Glomerular endothelial cell (primary cell): ENCODE data around the gene VWDE. TPM values are rescaled to one million over a fixed set of nuclear protein-coding genes. Genes with fewer than 3 reads are reported as not detected.
A peak's percentile ranks its signal among the peaks of the same experiment; 100 is the strongest.
"Not testable (repeated sequence)": the region's sequence is repeated elsewhere in the genome, so short reads cannot be mapped to it uniquely, and the experiment has no call there.

Experiments used
- DNase-seq: peaks from one replicate; pipeline ENCODE4 v3.0.0-alpha.2; 2011; ENCODE audit warnings: low read depth, low spot score; ENCODE audit errors: extremely low read depth
- total RNA-seq: library from RNA; depleted of rRNA; stranded (reverse); fragments of >200 nt; gene quantifications from 2 replicates; pipeline ENCODE4 v1.2.3, GENCODE V29; 2015

VWDE gene
- total RNA-seq, 1 donor from 2014 or later = 0.35 TPM

DNA sequence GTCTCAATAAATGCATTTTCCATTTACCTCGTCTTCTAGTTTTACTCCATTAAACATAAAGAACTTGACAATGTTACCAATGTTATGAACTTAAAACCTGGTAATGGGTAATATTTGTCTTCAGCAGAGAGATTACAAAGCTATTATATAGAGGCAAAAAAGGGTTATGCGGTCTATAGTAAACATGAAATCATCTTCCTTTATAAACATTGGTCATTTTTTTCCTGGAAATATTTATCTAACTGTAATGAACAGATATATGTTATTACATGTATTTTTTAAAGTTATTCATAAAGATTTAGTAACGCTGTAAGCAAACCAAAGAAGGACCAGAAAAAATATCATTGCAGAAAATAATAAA is 1.3 kb downstream of the VWDE start:
- no peak for DNase-seq

DNA sequence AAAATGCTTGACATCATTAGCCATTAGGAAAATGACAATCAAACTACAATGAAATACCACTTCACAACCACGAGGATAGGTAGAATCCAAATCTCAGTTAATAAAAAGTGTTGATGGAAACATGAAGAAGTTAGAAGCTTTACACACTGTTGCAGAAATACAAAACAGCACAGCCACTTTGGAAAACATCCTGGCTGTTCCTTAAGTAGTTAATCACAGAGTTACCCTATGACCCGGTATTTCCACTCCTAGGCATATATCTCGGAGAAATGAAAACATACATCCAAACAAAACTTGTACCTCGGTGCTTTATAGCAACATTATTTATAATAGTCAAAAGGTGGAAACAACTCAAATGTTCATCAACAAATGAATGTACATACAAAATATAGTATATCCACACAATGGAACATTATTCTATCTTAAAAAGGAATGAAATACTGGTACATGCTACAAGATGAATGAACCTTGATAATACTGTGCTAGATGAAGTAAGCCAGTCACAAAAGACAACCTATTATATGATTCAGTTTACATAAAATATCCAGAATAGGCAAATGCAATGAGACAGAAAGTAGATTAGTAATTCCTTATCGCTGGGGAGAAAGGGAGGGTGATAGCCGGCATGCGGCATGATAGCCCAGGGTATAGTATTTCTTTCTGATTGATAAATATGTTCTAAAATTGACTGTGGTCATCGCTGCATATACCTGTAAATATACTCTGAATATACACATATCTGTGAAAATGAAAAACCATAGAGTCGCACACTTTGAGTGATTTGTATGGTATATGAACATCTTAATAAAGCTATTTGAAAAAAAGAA is 1.9 kb downstream of the VWDE start:
- no peak for DNase-seq

DNA sequence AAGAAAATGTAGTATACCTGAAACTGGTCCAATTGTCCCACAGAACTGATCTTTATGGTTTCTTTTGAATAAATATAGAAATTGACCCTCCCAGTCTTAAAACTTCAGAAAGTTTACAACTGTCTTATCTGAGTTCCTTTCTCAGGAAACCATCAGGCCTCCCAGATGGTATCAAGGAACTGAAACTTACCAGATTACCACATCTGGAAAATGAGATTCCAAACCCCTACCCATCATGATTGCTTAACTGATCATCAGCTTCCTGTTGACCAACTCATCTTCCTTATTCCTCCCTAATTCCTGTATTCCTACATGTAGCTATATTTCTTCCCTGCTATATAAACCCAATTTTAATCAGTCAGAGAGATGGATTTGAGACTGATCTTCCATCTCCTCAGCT is 5.5 kb downstream of the VWDE start:
- DNase-seq = no peak

DNA sequence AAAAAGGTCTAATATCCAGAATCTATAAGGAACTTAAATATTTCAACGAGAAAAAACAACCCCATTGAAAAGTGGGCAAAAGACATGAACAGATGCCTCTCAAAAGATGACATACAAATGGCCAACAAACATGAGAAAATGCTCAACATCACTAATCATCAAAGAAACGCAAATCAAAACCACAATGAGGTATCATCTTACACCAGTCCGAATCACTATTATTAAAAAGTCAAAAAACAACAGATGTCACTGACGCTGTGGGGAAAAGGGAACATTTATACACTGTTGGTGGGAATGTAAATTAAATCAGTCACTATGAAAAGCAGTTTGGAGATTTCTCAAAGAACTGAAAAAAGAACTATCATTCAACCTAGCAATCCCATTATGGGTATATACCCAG is 6.0 kb downstream of the VWDE start:
- DNase-seq = no peak

DNA sequence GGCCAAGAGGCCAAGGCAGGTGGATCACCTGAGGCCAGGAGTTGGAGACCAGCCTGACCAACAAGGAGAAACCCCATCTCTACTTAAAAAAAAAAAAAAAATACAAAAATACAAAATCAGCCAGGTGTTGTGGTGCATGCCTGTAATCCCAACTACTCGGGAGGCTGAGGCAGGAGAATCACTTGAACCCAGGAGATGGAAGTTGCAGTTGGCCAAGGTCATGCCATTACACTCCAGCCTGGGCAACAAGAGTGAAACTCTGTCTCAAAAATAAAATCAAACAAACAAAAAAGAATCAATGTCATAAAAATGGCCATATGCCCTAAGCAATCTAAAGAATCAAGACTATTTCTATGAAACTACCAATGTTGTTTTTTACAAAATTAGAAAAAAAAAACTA is 7.0 kb downstream of the VWDE start:
- not testable (repeated sequence) for DNase-seq

DNA sequence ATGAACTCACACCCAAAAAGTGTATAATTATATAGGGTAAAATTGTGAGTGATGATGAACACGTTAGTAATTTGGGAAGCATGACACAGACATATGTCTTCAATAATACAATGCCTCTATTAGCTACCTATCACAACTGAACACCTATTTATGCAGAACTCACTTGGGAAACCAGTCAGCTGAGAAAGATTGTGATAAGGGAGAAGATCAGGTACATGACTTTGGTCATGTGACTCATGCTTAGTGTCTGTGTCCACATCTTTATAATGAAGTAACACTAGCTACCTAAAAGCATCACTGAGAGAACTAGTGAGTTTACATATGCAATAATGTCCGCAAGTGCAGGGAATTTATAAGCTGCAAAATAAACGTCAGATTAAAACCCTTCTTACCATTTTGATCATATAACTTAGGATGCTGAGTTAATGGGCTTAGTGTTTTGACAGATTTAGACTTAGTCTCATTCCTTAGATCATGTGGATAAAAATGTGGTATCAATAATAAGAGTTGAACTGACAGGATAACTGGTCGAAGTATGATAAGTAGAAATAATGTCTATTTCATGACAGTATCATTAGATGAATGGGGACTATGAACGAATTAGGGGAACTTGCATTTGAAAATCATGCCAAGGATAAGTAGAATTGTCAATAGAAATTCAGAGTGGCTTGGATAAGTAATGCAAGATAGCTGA is 11.6 kb downstream of the VWDE start:
- DNase-seq = no peak

DNA sequence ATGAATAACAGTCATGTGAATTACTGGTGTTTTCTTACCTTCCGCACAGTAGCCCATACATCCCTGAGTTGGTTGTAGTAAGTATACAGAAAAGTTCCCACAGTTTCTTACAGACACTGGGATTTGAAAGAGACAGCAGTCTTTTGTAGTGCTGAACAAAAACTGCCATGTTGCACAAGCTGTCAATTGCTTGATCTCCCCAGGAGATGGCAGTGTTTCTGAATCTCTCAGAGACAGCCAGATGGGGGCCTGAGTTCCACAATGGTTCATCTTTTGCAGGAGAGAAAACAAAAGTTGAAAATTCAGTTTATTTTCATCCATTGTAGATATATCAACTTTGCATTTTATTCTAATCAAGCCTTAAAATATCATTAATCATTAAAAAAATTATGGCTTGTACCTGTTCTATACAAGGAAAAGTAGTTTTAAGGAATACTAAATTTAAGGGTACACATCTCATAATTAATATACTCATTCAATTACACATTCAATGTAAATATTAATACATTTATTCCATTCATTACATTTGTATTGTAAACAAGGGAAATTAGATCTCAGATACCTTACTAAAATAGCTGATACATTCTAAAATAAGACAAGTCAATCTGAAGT is 14.5 kb downstream of the VWDE start:
- DNase-seq = peak; percentile 33

DNA sequence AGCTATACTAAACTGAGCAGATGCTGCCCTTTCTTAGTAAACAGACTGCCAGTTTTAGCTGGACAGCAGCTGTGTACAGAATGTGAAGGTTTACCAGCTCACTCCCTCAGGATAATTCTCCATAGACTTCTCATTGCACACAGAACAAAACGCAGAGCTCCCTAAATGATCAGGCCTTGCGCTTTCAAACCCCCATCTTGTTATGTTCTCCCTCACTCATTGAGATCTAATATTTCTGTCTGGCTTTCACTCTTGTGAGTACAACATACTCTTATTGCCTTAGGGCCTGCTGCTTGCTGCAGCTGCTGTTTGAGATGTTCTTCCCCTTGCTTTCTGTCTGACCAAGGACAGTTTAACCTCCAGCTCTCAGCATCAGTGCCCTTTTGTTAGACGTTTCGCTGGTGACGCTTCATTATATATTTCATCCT is 17.3 kb downstream of the VWDE start:
- no peak for DNase-seq

DNA sequence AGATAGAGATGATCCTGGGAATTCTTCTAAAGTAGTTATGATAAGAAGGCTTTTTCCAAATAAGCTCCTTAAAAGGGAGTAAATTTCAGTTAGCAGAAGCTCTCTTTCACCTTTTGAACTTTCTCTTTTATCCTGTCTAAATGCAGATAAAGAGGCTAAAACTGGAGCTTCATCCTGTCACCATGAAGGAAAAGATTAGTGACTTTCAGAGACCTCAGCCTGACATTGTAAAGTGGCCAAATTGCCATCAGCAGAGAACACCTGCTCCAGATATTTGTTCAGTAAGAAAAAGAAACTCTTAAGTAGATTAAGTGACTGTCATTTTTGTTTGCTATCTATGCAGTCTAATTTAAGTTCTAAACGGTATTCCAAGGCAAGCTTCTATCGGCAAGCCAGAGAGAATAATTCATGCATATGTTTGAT is 18.3 kb downstream of the VWDE start:
- DNase-seq = no peak

DNA sequence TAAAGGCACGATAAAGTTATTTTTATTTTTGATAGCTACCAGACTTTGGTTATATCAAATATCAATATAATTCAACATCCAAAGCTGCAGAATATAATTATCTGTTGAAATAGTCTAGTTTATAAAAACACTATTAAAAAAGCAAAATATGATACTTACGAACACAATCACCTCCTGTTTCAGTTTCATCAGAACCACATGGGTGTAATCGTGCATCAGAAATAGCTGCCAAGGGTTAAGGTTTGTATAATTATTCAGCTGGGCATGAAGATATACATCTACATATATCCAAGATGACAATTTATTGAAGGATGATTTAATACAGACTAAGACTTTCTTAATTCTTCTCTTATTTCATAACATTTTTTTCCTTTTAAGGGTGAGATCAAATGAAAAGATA is 20.3 kb downstream of the VWDE start:
- no peak for DNase-seq

DNA sequence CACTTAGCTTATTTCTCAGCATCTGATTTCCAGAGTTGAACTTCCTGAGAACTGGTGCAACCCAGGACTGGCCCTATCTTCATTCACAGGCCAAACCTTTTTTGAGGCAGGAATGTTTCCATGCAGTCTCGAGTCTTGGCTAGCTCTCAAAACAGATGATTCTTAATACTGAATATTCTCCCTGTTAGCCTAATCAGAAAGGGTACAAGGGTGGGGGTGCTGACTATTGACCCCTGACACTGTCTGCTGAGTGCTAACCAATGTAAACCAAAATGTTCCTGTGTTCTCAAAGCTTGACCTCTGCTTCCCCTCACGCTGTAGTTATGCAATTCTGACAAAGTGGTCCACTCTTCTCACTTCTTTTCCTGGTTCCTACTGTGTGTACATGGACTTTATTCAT is 25.3 kb downstream of the VWDE start:
- no peak for DNase-seq

DNA sequence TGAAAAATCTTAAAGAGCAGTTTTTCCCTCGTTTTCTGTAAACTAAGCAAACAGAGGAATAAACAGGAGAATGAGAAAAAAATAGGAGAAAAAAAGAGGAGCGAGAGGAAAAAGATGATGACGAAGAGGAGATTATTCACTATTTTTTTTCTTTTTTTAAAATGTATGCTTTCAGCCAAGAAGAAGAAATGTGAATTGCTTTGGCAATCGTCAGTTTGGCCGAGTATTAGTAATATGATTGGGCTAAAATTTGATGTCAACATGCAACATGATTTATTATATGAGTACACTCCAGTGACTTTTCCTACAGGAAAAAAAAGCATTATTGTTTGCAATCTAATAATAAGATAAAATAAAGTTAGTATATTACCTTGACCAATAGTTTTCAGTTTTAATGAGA is 26.3 kb downstream of the VWDE start:
- DNase-seq = no peak

DNA sequence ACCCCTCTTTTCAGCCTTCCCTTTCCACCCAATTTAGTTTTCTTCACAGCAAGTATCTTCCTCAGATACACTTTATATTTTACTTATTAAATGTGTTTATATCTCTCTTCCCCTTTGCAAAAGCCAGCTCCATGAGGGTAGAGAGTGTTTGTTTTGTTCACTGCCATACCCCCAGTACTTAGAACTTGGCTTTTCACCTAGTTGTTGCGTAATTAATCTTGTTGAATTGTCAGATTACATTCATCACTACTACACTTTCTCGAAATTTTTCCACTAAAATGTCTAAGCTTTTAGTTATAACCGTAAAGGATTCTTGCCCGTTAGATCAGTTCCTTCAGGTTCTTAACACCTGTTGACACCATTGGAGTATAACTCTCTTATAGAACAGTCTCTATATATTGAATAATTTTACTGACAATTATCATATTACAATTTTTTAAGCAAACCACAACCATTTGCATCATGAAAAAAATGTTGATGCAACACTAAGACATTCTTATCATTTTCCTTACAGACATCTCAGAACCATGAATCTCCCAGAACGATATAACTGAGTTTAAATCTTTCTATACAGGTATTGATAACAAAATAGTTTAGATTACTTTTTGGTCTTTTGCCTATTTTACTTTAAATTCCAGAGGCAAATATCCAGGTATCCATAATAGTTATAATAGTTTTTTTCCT is 29.9 kb downstream of the VWDE start:
- DNase-seq = no peak

DNA sequence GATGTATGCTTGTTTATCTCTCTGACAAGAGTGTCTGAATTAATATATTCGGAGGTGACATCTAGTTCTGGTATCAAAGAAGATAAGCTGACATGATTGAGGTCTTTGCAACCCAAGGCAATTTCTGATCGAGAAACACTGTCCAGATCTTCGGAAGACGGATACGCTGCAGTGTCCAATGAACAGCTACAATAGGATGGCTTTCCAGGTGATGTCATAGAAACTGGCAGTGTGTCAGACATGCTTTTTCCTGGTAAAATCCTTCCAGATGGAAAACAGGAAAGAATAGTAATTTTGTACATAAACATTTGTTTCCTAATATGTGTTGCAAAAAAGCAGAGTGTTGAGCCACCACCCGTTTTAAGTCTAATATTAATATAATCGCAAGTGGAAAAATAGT is 33.4 kb downstream of the VWDE start:
- DNase-seq = no peak

DNA sequence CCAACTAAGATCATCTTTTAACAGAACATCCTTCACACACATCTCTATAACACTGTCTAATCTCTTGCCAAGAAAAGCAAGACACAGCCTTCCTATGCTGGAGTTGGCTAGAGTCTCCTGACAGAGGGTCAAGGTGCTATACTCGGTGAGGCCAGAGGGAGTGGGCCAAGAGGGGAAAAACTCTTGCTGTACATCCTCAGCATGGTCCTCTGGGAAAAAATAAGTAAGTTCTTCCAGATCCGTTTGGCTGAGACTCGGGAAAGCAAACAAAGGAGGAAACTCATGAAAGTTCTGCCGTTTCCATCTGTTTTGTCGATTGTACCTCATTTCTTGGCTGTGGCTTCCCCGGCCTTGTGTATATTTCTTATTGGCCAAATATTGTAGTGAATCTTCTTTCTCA is 33.9 kb downstream of the VWDE start:
- no peak for DNase-seq

DNA sequence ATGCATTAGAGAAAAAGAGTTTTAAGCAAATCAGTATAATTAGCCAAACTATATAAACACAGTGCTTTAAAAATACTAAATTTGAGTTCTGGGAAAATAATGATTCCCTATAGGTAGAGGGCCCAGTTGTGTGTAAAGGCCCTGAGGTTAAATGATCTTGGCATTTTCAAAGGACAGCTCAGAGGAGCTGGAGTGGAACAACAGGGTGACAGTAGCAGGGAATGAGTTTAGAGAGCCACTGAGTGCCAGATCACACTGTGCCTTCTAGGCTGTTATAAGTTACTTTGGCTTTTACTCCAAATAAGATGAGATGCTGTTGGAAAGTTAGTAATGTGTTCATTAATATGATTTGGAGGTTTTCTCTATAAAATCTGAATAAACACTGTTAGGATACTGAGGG is 34.6 kb downstream of the VWDE start:
- DNase-seq = no peak

DNA sequence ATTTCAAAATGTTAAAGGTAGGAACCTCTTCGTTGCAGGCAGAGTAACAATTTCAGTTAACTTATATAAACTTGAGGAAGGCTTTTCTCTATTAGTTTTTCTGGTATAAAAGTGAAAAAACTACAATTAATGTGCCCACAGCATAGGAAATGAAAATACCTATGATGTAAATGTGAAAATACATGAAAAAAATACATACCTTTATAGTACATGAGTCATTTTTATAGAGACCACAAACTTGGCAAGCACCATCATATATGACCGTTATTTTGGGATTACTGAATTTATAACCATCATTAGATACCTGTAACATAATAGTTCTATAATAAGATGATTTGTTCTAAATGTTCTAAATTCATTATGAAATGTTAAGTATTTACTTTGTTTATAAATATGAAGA is 42.7 kb downstream of the VWDE start:
- DNase-seq = no peak

DNA sequence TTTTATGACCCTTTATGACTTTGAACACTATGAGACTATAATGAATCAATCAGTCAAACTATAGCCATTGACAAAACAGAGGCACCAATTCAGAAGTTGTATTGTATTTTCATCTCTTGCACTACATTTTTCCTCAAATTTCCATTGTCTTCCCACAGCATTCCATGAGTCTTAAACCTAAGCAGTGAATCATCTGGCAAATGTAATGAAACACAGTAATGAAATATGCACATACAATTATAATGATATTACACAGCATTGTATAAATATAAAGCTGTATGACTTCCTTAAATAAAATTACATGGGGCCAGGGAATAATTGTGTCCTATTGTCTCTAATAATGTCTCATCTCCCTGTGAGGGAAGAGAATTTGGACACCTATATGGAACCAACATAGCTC is 45.0 kb downstream of the VWDE start:
- no peak for DNase-seq

DNA sequence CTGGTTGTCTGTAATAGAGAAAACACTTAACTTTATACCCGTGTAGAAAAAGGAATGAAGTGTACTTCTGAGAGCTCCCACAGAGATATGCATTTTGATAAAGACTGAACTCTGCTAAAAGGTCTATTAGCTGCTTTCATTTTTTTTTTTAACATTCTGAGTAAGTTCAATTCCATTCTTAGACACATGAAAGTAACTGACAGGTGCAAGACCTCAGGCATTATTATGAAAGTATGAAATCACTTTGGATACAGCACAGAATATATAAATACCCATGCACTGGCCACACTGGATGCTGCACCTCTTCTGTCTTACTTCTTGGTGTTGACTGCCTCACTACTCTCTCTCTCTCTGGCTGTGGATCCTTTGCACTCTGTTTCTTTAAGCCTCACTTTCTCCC is 46.2 kb downstream of the VWDE start:
- no peak for DNase-seq

DNA sequence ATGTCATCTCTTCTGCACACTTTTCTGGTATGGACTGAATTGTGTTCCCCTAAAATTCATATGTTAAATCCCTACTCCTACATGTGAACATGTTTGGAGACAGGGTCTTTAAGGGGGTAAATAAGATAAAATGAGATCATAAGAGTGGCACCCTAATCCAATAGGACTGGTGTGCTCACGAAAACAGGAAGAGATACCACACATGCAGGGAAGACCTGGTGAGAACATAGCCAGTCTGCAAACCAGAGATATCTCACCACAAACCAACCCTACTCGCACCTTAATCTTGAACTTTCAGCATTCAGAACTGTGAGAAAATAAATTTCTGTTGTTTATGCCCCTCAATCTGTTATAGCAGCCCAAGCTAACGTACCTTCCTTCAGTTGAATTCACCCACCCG is 51.8 kb downstream of the VWDE start:
- no peak for DNase-seq

DNA sequence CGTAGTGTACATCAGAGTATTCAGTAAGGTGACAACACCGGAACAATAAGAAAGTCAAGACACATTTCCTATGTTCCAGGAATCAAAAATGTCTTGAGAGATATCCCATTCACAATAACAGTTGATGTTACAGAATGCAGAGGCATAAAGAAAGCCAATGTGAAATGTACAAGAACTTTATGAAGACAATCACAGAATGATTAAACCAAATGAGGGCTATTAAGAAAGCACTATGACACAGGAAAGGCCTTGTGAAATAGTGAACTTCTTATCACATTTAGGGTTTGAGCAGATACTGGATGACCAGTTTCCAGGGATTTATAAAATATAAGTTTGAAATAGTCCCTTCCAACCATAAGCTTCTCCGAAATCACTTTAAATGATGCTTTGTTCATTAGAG is 52.7 kb downstream of the VWDE start:
- no peak for DNase-seq

DNA sequence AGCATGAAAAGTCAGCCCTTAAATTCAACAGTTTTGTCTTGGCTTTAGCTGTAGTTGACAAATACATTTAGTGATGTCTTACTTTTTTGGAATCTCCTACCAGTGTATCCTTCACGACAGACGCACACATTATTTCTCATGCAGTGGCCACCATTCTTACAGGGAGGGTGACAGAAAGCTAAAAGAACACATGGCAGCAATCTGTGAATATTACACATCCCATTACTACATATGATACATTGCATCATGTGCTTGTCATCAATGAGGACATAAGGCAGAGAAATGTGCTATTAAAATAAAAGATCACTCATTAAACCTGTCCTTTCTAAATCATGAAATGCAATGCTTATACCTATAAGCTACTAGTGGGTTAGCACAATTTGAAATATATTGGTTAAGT is 66.6 kb downstream of the VWDE start:
- DNase-seq = no peak
